Vagina (tissue), 2 donors: Measurements from ENCODE around the gene ECD.

Experiments used
- CTCF ChIP-seq, 3 experiments: fragments of 450-650 bp in 2 of 3; fragments of 200-600 bp in 1 of 3; sonication (generic) in 1 of 3; IDR thresholded peaks; one replicate each; pipeline ENCODE4 v1.5.1; 2017 to 2019; ENCODE audit warnings: antibody characterized with exemption in 3 of 3, mild to moderate bottlenecking in 2 of 3, moderate library complexity in 2 of 3
- POLR2A ChIP-seq, 2 donors: fragments of 450-650 bp; IDR thresholded peaks; one replicate each; pipeline ENCODE4 v1.6.1; 2017; ENCODE audit warnings: antibody characterized with exemption in 2 of 2, mild to moderate bottlenecking in 2 of 2, moderate library complexity in 2 of 2
- POLR2AphosphoS5 ChIP-seq, 2 donors: sonication (generic); formaldehyde crosslinking; IDR thresholded peaks; one replicate each; pipeline ENCODE4 v1.9.0; 2017; ENCODE audit warnings: antibody characterized with exemption in 2 of 2, mild to moderate bottlenecking in 2 of 2, low read depth in 1 of 2; ENCODE audit not compliant: insufficient read depth in 1 of 2

- TF ChIP-seq CTCF (IDR thresholded peaks at IDR 0.05) = no peak
- TF ChIP-seq POLR2AphosphoS5 (IDR thresholded peaks at IDR 0.05; ENCODE audit: insufficient read depth in 1 of 2, low read depth in 1 of 2) = no peak
- no peak for TF ChIP-seq POLR2A (IDR thresholded peaks at IDR 0.05)
Measured at GRCh38 chr10:73174148-73174925, 6.5 kb upstream of the ECD start.
